ENCODE measurements around the gene MYH13. TPM values are rescaled to one million over a fixed set of nuclear protein-coding genes. Genes with fewer than 3 reads are reported as not detected.

MYH13 gene
- total RNA-seq, 1 donor from 2014 or later = not detected

DNA sequence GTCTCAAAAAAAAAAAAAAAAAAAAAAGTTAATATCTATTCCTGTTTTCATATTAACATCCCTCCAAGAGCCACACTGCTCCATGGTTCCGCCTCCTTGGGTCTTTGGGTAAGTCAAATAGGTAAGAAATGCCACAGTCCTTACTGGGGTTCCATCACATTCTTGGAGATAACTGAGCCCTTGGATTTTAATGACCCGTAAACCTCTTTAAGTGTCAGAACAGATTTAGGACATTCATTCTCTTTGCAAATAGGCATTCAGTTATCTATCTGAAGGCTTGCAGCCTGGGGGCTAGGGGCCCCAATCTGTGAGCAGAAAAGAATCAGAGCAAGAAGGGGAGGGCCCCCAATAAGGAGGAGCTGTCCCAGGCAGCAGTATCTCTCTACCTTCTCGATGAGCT lies 28.0 kb downstream of the MYH13 start:
- no peak for DNase-seq (ENCODE audit: low read depth in 2 of 2)

- DNase-seq (ENCODE audit: low read depth in 2 of 2) = no peak
Observed at GRCh38 chr17:10339051-10339450, 33.8 kb downstream of the MYH13 start.

- DNase-seq (ENCODE audit: low read depth in 2 of 2) = no peak
Observed at GRCh38 chr17:10337976-10338375, 34.8 kb downstream of the MYH13 start.

DNA sequence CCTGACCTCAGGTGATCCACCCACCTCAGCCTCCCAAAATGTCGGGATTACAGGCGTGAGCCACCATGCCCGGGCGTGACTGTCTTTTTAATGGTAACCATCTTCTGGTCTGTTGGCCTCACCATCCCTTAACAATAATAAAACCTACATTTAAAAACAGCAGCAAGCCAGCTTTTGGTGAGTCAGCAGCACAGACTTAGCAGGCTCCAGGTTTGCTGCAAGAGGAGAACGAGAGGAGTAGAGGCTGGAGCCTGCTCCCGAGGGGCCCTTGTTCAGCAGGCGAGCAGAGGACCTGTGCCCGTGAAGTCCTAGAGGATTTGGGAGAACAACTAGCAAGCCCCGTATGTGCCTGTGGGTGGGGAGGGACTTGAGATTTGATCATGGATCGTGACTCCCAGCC lies 35.7 kb downstream of the MYH13 start:
- no peak for DNase-seq (ENCODE audit: low read depth in 2 of 2)

DNA sequence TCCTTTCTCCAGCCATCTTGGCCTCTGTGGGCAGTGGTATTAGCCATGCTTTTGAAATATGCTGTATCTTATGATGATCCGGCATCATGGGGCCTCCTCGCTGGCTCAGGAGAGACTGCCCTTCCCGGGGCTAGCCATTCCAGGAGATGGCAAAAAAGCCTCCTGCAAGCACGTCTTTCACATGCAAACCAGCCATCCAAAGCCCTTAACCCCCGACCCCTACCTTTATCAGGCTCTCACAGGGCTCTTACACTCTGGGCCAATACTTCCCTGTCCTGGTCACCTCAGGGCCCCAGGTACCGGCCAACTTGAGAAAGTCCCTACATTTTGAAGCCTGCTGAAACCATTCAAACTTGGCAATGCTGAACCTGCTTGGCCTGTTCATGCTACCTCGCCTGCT lies 36.4 kb downstream of the MYH13 start:
- no peak for DNase-seq (ENCODE audit: low read depth in 2 of 2)

GRCh38 chr17:10332515-10332914 lies 40.3 kb downstream of the MYH13 start:
- no peak for DNase-seq (ENCODE audit: low read depth in 2 of 2)

DNA sequence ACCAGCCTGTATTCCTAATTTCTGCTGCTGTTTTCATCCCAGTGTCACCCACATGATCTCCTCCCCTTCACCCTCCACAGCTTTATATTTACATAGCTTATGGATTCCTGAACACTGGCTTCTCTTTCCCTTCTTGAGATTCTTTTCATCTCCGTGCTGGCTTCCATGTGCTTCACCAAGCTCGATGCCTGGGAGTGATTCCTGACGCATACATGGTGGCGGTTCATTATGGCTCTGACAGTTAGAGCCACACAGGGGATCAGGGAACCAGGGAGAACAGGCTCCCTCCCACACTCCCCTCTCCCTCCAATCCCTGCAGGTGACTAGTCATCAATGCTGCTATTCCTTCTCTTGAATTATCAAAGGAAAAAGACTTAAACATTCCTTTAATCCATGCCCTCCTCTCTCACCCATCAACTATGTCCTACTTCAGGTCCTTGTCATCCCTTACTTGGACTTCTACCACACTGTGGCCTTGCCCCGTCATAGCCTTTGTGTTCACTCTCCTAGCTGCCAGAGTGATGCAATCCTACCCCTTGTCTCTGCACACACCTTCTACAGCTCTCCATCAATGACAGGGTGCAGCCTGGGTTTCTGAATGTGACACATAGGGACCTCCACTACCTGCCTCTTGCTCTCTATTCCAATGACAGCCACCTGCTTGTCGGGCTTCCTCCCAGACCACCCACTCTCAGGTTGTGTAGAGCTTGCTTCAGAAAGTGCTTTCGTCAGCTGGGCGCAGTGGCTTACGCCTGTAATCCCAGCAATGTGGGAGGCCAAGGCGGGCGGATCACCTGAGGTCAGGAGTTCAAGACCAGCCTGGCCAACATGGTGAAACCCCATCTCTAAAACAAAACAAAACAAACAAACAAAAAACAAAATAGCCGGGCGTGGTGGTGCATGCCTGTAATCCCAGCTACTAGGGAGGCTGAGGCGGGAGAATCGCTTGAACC lies 43.6 kb downstream of the MYH13 start:
- DNase-seq (ENCODE audit: low read depth in 2 of 2) = no peak

DNA sequence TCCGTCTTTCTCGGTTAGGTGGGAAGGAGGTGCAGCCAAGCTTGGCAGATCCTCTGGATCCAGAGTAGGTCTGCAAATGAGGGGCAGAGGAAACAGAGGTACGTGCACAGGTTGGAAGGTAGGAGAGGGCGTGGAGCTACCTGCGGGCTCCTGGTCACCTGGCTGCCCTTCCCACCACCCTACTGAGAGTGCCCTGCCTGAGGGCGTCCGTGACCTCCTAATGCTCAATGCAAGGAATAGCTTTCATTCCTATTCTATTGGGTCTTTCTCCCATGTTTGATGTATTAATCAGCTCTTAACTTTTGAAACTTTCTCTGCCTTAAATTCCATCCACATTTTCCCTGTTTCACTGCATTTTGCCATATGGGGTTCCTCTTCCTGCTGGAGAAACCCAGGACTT lies 44.6 kb downstream of the MYH13 start:
- no peak for DNase-seq (ENCODE audit: low read depth in 2 of 2)

DNA sequence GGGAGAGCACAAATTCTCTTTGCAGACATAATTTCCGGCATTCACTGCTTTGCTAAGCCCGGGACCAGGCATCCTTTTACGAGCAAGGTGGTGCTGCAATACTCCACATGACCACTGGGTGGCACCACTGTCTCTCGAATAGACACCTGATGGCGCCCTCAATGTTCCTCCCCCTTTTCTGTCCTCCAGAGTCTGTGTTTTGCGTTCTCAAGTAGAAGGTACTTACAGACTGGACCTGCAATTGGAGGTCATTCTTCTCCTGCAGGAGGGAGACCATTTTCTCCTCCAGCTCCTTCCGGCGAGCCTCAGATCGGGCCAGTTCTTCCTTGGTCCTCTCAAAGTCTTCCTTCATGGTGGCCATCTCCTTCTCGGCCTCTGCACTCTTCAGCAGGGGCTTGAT lies 45.2 kb downstream of the MYH13 start:
- peak; percentile 70 to 86 for DNase-seq (ENCODE audit: low read depth in 2 of 2)

DNA sequence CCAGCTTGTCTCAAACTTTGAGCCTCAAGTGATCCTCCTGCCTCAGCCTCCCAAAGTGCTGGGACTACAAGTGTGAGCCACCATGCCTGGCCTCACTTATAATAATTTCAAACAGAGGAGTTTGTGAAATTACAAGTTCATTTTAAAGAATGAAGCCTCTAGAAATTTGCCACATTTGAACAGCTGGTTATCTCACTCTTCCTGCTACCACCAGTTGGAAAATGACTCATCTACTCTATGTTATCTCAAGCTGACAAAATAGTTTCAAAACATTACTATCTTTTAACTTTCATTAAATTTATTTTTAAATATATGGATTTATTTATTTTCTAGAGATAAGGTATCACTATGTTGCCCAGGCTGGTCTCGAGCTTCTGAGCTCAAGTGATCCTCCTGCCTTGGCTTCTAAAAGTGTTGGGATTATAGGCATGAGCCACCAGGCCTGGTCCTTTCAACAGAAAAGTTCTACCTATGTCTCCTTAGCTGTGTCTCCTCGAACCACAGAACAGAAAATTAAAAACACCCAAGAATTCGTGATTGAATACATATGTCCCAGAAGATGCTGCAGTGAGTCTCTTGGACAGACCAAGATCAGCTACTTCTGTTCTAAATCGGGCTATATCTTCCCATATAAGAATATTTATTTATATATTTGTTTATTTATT lies 47.6 kb downstream of the MYH13 start:
- no peak for DNase-seq (ENCODE audit: low read depth in 2 of 2)

DNA sequence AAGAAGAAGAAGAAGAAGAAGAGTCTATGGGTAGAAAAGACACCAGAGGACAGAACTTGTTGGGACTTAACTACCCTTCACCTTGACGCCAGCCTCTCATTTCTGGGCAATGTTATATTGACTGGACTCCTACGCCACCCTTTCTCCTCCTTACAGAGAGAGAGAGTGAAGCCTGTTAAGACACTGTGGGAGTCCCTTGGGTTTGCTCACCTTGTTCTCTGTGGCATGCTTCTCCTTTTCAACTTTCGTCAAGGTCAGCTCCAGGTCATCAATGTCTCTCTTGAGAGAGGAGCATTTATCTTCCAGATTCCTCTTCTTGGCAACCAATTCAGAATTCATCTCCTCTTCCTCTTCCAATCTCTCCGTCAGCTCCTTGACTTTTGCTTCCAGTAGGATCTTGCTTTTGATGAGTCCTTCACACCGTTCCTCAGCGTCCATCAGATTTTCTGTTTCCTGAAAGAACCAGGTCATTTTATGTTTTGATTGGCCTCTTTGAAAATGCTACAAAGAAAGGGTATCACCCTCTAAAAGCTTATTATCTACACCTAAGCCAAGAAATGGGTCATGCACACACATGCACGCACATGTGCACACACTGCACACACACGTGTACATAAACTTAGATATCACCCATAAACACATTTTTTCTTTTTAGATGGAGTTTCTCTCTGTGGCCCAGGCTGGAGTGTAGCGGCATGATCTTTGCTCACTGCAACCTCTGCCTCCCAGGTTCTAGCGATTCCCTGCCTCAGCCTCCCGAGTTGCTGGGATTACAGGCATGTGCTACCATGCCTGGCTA lies 48.8 kb downstream of the MYH13 start:
- no peak for DNase-seq (ENCODE audit: low read depth in 2 of 2)

GRCh38 chr17:10318535-10318934 lies 54.3 kb downstream of the MYH13 start:
- no peak for DNase-seq (ENCODE audit: low read depth in 2 of 2)

GRCh38 chr17:10317543-10317834 lies 55.3 kb downstream of the MYH13 start:
- DNase-seq (ENCODE audit: low read depth in 2 of 2) = no peak

DNA sequence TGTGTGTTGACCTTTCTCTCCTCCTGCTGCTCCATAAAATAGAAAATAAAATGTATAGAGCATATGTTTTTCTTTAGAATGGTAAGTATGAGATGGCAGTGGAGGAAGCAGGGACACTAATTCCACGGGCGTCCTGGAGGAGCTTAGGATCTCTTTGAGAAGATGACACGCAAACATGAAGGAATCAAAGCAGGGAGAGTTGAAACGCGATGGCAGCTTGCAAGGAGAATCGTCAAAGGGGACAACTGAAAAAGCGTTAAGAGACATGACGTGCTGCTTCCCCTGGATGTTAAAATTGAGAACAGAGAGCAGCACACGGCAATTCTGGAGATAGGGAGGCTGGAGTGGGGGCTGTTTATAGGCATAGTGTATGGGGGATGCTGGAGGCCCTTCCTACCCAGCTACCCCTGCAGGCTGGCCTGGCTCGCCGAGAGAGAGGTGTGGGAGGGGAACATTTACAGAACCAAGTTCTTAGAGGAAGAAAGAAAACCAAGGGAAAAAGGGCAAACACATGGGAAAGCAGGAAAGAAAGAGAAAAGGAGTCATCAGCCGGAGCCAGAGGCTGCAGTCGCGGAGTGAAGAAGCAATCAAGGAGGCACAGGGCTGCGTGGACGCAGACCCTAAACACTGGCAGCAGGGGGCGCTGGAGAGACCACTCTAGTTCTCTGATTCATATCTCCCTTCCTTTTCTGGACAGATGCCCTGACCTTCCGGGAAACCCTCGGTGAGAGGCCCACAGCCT lies 55.8 kb downstream of the MYH13 start:
- DNase-seq (ENCODE audit: low read depth in 2 of 2) = peak; percentile 4 to 16

DNA sequence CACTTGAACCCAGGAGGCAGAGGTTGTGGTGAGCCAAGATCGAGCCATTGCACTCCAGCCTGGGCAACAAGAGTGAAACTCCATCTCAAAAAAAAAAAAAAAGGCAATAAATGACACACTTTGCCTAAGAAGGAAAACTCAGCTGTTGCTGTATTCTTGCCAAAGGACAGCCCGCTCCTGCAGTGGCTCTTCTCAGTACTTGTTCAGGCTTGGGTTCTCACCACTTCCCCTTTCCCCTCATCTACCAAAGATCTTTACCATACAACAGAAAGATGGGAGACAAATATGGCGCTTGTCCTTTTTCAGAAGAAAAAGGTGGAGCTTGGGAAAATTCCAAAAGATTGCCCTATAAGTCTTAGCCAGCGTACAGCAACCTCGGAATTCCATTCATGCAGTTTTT lies 58.5 kb downstream of the MYH13 start:
- no peak for DNase-seq (ENCODE audit: low read depth in 2 of 2)

GRCh38 chr17:10313037-10313672 lies 59.7 kb downstream of the MYH13 start:
- DNase-seq (ENCODE audit: low read depth in 2 of 2) = no peak

DNA sequence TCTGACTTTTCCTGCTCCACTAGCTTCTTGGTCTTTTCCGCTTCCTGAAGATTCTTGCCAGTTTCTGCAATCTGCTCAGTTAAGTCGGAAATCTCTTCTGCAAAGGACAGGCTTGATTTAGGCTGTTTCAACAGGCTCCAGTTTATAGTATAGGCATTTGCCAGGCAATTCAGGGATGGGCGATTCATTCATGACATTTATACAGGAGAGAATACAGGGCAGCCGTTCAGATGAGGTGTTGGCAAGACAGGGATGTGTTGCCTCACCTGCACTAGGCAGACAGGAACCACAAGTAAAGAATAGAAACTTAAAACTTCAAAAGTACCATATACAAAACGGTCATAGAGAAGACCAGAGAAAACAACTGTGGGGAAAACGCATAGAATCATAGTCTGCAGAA lies 61.7 kb downstream of the MYH13 start:
- DNase-seq (ENCODE audit: low read depth in 2 of 2) = no peak

- no peak for DNase-seq (ENCODE audit: low read depth in 2 of 2)
Observed at GRCh38 chr17:10309003-10309974, 63.5 kb downstream of the MYH13 start.

- no peak for DNase-seq (ENCODE audit: low read depth in 2 of 2)
Observed at GRCh38 chr17:10306585-10306984, 66.2 kb downstream of the MYH13 start.

DNA sequence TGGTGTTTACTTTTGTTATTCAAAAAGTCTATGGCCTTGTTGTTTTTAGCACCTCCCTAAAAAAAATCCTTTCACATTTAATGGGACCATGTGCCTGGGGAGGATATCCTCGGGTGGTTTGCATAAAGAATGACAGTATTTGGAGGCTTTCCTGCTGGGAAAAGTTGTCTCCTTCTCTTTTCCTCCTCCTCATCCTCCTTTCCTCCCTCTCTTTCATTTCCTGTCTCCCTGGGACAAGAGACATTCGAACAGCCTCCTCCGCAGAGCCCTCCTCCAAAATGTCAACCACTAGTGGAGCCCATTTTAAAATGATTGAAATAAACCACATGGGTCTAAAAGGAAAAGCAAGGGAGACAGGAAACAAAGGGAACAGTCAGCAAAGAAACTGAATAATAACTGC lies 67.4 kb downstream of the MYH13 start:
- no peak for DNase-seq (ENCODE audit: low read depth in 2 of 2)

All from lung microvascular endothelial cell (primary cell).